Fibroblast of mammary gland (primary cell): ENCODE measurements around the gene AKAP13.
"Not testable (repeated sequence)": the region's sequence is repeated elsewhere in the genome, so short reads cannot be mapped to it uniquely, and the experiment has no call there.

Source experiments
- DNase-seq: peaks from one replicate; pipeline ENCODE4 v3.0.0-alpha.2; 2010; ENCODE audit warnings: low read depth
- H3K4me3 ChIP-seq: 2 replicates; pipeline ENCODE4 v1.5.1; 2011; ENCODE audit warnings: low read depth, mild to moderate bottlenecking, low read length, moderate library complexity; ENCODE audit not compliant: control insufficient read depth
- CTCF ChIP-seq: conservative IDR thresholded peaks from 2 replicates; pipeline ENCODE4 v1.5.1; 2011; ENCODE audit warnings: low read depth, low read length, inconsistent platforms; ENCODE audit not compliant: control insufficient read depth, insufficient read depth

AKAP13 gene

GRCh38 chr15:85477730-85478129, 97.3 kb downstream of the AKAP13 start:
- no peak overlapping the region for H3K4me3 ChIP-seq
- peak; percentile 85 for DNase-seq
- TF ChIP-seq CTCF: peak; percentile 32

GRCh38 chr15:85479071-85479647, 98.8 kb downstream of the AKAP13 start:
- no peak for TF ChIP-seq CTCF
- H3K4me3 ChIP-seq: no peak overlapping the region
- peak; percentile 52 for DNase-seq

- TF ChIP-seq CTCF: no peak
- DNase-seq: no peak
- H3K4me3 ChIP-seq: no peak overlapping the region
Measured at GRCh38 chr15:85480923-85481322, 100.5 kb downstream of the AKAP13 start.

- not testable (repeated sequence) for DNase-seq, H3K4me3 ChIP-seq
Measured at GRCh38 chr15:85481543-85481942, 101.1 kb downstream of the AKAP13 start.

- H3K4me3 ChIP-seq: no peak overlapping the region
- peak; percentile 90 for DNase-seq
- TF ChIP-seq CTCF: no peak
Measured at GRCh38 chr15:85482894-85483293, 102.5 kb downstream of the AKAP13 start.

GRCh38 chr15:85483955-85484354, 103.6 kb downstream of the AKAP13 start:
- DNase-seq, H3K4me3 ChIP-seq: not testable (repeated sequence)

GRCh38 chr15:85484923-85485322, 104.5 kb downstream of the AKAP13 start:
- not testable (repeated sequence) for DNase-seq, H3K4me3 ChIP-seq

GRCh38 chr15:85485956-85486567, 105.7 kb downstream of the AKAP13 start:
- DNase-seq: peak; percentile 81
- H3K4me3 ChIP-seq: no peak overlapping the region

GRCh38 chr15:85487796-85488195, 107.4 kb downstream of the AKAP13 start:
- not testable (repeated sequence) for DNase-seq, H3K4me3 ChIP-seq

More at GRCh38 chr15:85485956-85486567, 105.7 kb downstream of the AKAP13 start:
- peak; percentile 77 for TF ChIP-seq CTCF
